ENCODE results near the gene NINJ1.

Gene NINJ1

DNA sequence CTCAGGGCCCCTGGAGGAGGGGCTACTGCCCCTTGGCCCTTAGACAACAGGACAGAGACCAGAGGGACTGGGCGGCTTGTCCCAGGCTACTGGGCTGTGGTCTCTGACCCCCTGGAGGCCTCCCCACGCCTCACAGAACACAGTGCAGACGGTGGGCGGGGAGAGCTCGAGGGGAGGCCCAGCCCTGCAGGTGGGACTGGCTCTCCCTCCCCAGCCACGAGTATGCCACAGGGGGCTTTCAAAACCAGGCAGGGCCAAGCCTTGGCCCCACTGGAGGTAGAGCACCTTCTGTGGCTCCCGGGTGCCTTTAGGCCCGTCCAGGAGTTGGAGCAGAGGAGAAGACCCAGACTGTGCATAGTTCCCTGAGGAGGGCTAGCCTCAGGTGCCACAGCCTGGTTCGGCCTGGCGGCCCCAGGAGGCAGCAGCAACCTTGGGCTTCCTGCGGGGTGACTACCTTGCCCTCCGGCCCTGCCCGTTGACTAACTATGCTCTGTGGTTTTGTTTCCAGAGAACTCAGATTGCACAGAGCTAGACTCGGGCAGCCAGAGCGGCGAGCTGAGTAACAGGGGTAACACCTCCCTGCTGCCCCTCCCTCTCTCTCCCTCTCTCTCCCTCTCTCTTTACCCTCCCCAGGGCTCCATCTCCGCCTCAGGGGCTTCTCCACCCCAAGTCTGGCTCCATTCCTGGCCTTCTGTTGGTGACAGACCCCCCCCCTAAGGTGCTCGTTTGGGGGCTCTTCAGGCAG, 22.5 kb downstream of the NINJ1 start:
- TF ChIP-seq, protein P1, sequence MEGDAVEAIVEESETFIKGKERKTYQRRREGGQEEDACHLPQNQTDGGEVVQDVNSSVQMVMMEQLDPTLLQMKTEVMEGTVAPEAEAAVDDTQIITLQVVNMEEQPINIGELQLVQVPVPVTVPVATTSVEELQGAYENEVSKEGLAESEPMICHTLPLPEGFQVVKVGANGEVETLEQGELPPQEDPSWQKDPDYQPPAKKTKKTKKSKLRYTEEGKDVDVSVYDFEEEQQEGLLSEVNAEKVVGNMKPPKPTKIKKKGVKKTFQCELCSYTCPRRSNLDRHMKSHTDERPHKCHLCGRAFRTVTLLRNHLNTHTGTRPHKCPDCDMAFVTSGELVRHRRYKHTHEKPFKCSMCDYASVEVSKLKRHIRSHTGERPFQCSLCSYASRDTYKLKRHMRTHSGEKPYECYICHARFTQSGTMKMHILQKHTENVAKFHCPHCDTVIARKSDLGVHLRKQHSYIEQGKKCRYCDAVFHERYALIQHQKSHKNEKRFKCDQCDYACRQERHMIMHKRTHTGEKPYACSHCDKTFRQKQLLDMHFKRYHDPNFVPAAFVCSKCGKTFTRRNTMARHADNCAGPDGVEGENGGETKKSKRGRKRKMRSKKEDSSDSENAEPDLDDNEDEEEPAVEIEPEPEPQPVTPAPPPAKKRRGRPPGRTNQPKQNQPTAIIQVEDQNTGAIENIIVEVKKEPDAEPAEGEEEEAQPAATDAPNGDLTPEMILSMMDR (IDR thresholded peaks at IDR 0.05), result no peak
- no peak for TF ChIP-seq ZFX (IDR thresholded peaks at IDR 0.05; ENCODE audit: borderline replicate concordance)
- no peak overlapping the region for H3K27ac ChIP-seq

- TF ChIP-seq, protein P1 (IDR thresholded peaks at IDR 0.05), result no peak
- TF ChIP-seq ZFX (IDR thresholded peaks at IDR 0.05; ENCODE audit: borderline replicate concordance), result no peak
- no peak overlapping the region for H3K27ac ChIP-seq
Measured at GRCh38 chr9:93111001-93111370, 23.1 kb downstream of the NINJ1 start.

GRCh38 chr9:93110311-93110855, 23.7 kb downstream of the NINJ1 start:
- no peak overlapping the region for H3K27ac ChIP-seq

GRCh38 chr9:93108291-93109041, 25.6 kb downstream of the NINJ1 start:
- TF ChIP-seq, protein P1 (IDR thresholded peaks at IDR 0.05), result no peak
- no peak for TF ChIP-seq ZFX (IDR thresholded peaks at IDR 0.05; ENCODE audit: borderline replicate concordance)
- H3K27ac ChIP-seq, result no peak overlapping the region

More at GRCh38 chr9:93110311-93110855, 23.7 kb downstream of the NINJ1 start:
- TF ChIP-seq, protein P1 (IDR thresholded peaks at IDR 0.05), result no peak
- no peak for TF ChIP-seq ZFX (IDR thresholded peaks at IDR 0.05; ENCODE audit: borderline replicate concordance)

DNA sequence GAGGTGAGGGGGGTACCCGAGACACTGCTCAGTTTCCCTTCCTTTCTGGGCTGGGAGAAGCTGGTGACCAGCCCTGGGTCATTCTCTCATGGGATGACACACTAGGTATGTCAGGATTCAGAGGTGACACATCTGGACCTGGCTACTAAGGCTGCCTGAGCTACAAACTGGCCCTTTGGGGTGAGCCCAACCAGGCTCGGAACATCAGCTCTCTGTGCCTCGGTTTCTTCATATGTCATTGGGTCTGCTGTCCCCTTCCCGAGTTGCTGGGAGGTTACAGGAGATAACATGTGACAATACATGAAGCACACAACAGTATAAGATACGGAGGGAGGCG, 26.3 kb downstream of the NINJ1 start:
- TF ChIP-seq, protein P1 (IDR thresholded peaks at IDR 0.05), result no peak
- no peak for TF ChIP-seq ZFX (IDR thresholded peaks at IDR 0.05; ENCODE audit: borderline replicate concordance)
- no peak overlapping the region for H3K27ac ChIP-seq

- TF ChIP-seq, protein P1 (IDR thresholded peaks at IDR 0.05), result no peak
- TF ChIP-seq ZFX (IDR thresholded peaks at IDR 0.05; ENCODE audit: borderline replicate concordance), result no peak
- no peak overlapping the region for H3K27ac ChIP-seq
Measured at GRCh38 chr9:93107151-93107824, 26.8 kb downstream of the NINJ1 start.

Measured in 22Rv1 (cell line).